ENCODE results near the gene RAD51B. TPM values are rescaled to one million over a fixed set of nuclear protein-coding genes. Genes with fewer than 3 reads are reported as not detected.

Gene RAD51B
- total RNA-seq, 4 donors from 2014 or later, result 14.0 to 16.4 (median 14.8) TPM

- Histone ChIP-seq H3K27me3 (no peaks in the 10 kb centered on the region), H3K36me3 (no peaks in the 10 kb centered on the region), H3K4me1 (peaks cover 0 to 3% of the 10 kb centered on the region in 2 donors), H3K27ac (no peak overlapping the region), H3K9me3 (no peaks in the 10 kb centered on the region), H3K4me3 (replicated peaks in 1 of 3) (no peak overlapping the region)
- no peak for TF ChIP-seq POLR2A (IDR thresholded peaks at IDR 0.05)
- TF ChIP-seq CTCF (IDR thresholded peaks at IDR 0.05), result peak; percentile 47 to 96 (median 78)
- 49 to 54% methylated on average over 1 of the region's 1 CpG for WGBS, 2 donors
- peak; percentile 24 to 28 for DNase-seq
- intact Hi-C loops (cut with DNase I), result no loop called here
Observed at GRCh38 chr14:67934087-67934486, 114.5 kb downstream of the RAD51B start.

GRCh38 chr14:67934862-67935261 lies 115.3 kb downstream of the RAD51B start:
- TF ChIP-seq POLR2A (IDR thresholded peaks at IDR 0.05) (no peak), CTCF (IDR thresholded peaks at IDR 0.05) (no peak)
- Histone ChIP-seq H3K27me3 (no peaks in the 10 kb centered on the region), H3K27ac (no peak overlapping the region), H3K4me1 (peaks cover 0 to 3% of the 10 kb centered on the region in 2 donors), H3K36me3 (no peaks in the 10 kb centered on the region), H3K9me3 (no peaks in the 10 kb centered on the region), H3K4me3 (replicated peaks in 1 of 3) (no peak overlapping the region)
- DNase-seq, result no peak
- intact Hi-C loops (cut with DNase I), result no loop called here
- WGBS, 2 donors, result 96 to 97% methylated on average over 1 of the region's 1 CpG

GRCh38 chr14:67935371-67935770 lies 115.8 kb downstream of the RAD51B start:
- H3K9me3 ChIP-seq, result no peaks in the 10 kb centered on the region
- 94 to 95% methylated on average over 2 of the region's 2 CpGs for WGBS, 2 donors
- H3K4me1 ChIP-seq, result peaks cover 3 to 7% of the 10 kb centered on the region in 2 donors
- no peaks in the 10 kb centered on the region for H3K36me3 ChIP-seq
- TF ChIP-seq CTCF (IDR thresholded peaks at IDR 0.05) (no peak), POLR2A (IDR thresholded peaks at IDR 0.05) (no peak)
- no peak for DNase-seq
- H3K27me3 ChIP-seq, result no peaks in the 10 kb centered on the region
- intact Hi-C loops (cut with DNase I), result no loop called here
- H3K4me3 ChIP-seq (replicated peaks in 1 of 3), result no peak overlapping the region
- no peak overlapping the region for H3K27ac ChIP-seq

GRCh38 chr14:67938071-67938470 lies 118.5 kb downstream of the RAD51B start:
- 86 to 91% methylated on average over 2 of the region's 2 CpGs for WGBS, 2 donors
- TF ChIP-seq POLR2A (IDR thresholded peaks at IDR 0.05) (no peak), CTCF (IDR thresholded peaks at IDR 0.05) (no peak)
- Histone ChIP-seq H3K4me3 (replicated peaks in 1 of 3) (no peak overlapping the region), H3K36me3 (no peaks in the 10 kb centered on the region), H3K4me1 (peaks cover 19 to 30% of the 10 kb centered on the region in 2 donors), H3K27ac (no peak overlapping the region), H3K27me3 (no peaks in the 10 kb centered on the region), H3K9me3 (no peaks in the 10 kb centered on the region)
- intact Hi-C loops (cut with DNase I), result no loop called here
- DNase-seq, result no peak

GRCh38 chr14:67940486-67941455 lies 121.2 kb downstream of the RAD51B start:
- peak; percentile 9 to 23 for DNase-seq
- Histone ChIP-seq H3K36me3 (no peaks in the 10 kb centered on the region), H3K9me3 (no peaks in the 10 kb centered on the region), H3K27me3 (no peaks in the 10 kb centered on the region), H3K4me3 (replicated peaks in 1 of 3) (no peak overlapping the region), H3K27ac (peak overlapping the region; percentile 70 to 96 (median 85)), H3K4me1 (peaks cover 30 to 40% of the 10 kb centered on the region in 2 donors)
- 20 to 22% methylated on average over 4 of the region's 4 CpGs for WGBS, 2 donors
- no peak for TF ChIP-seq POLR2A (IDR thresholded peaks at IDR 0.05)
- TF ChIP-seq CTCF (IDR thresholded peaks at IDR 0.05), result no peak
- intact Hi-C loops (cut with DNase I), result no loop called here

Measured in thyroid gland (tissue), 4 donors.